ENCODE results near the gene KIAA0753.
"Not testable (repeated sequence)": the region's sequence is repeated elsewhere in the genome, so short reads cannot be mapped to it uniquely, and the experiment has no call there.

The KIAA0753 gene

GRCh38 chr17:6668219-6668618 lies 27.7 kb upstream of the KIAA0753 start:
- DNase-seq, result no peak

DNA sequence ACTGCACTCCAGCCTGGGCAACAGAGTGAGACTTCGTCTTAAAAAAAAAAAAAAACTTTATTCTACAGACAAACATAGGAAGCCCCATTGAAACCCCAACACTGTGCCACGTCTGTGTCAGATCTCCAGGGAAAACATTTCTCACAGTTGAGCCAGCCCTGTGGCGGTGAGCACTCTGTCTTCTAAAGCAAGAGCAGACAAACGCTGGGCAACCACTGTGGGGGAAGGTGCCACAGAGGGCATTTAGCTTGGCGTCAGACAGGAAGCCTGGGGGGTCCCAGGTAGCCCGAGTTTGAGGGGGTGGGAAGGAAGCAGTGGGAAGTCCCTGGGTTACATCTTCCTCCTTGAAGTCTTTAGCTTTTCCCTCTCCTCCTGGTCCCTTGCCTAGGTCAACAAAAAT lies 27.0 kb upstream of the KIAA0753 start:
- DNase-seq, result no peak

DNA sequence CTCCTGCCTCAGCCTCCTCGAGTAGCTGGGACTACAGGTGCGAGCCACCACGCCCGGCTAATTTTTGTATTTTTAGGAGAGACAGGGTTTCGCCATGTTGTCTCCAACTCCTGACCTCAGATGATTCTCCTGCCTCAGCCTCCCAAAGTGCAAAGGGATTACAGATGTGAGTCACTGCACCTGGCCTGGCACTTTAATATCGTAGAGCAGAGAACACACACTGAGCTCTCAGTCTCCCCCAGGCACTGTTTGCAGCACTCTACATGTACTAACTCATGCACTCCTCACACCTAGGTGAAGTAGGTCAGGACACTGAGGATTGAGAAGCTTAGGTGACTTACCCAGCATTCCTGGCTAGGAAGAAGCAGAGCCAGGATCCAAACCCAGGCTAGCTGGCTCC lies 26.0 kb upstream of the KIAA0753 start:
- DNase-seq, result no peak

- peak; percentile 64 for DNase-seq
Observed at GRCh38 chr17:6666077-6666521, 25.6 kb upstream of the KIAA0753 start.

- DNase-seq, result not testable (repeated sequence)
Observed at GRCh38 chr17:6663200-6663599, 22.7 kb upstream of the KIAA0753 start.

DNA sequence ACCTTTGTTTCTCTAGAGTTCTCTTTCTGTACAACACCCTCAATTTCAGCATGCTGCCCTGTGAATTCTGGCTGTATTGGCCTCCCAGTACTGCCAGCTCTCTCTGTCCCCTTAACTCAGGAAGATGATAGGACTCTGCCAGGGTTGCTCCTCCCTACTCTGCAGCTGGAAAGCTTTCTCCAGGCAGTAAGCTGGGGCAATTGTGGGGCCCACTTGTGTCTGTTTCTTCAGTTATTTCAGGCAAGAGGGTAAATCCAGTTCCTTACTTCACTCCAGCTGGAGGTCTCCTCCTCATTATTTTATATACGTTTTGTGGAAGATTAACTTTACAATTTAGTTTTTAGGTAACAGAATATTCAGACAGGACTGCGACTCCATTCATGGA lies 20.9 kb upstream of the KIAA0753 start:
- DNase-seq, result no peak

- DNase-seq, result peak; percentile 55
Observed at GRCh38 chr17:6660805-6661463, 20.4 kb upstream of the KIAA0753 start.

GRCh38 chr17:6660101-6660500 lies 19.6 kb upstream of the KIAA0753 start:
- DNase-seq, result no peak

DNA sequence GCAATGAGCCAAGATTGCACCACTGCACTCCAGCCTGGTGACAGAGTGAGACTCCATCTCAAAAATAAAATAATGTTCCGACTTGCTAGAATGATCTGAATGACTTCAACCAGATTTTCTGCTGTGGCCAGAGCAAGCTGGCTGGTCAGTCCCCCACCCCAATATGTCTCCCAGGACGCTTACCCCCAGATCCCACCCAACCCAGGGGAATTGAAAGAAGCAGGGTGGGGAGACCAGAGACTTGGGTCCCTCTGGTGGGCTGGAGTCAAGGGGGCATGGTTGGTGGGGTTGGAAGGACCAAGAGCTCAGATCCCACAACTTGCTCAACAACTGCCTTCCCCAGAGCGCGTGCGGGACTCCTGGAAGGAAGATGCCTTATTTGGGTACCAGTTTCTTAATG lies 17.9 kb upstream of the KIAA0753 start:
- not testable (repeated sequence) for DNase-seq

GRCh38 chr17:6657633-6658287 lies 17.2 kb upstream of the KIAA0753 start:
- no peak for DNase-seq

DNA sequence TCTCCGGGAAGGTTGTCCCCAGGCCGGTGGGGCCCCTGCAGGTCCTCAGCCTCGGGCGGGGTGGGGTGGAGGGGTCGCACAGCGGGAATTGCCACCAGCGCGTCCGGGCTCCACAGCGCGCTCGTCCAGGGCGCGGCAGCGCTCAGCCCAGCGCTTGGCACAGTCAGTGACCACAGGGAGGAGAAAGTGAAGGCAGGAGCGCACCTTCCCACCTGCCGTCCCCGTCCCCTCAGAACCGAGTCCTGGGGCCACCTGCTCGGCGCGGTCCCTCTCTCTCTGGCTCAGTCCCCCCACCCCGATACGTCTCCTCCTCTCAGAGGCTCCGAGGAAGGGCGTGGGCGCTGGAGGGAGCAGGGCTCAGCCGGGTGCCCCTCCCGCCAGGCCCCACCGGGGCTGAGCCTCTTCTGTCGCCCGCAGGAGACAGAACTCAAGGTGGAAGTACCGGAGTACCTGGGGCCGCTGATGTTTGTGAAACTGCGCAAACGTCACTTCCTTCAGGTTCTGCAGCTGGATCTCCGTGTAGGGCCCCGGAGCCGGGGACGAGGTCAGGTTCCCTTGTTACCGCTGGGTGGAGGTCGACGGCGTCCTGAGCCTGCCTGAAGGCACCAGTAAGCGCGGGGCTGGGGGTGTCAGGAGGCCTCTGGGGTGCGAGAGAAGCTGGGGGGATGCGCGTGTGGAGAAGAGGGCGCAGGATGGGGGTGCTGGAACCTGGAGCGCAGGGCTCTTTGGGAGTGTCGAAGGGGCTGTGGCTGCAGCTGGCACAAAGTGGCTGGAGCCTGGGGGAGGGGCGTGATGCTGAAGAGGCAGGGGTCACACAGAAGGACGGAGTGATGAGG lies 16.5 kb upstream of the KIAA0753 start:
- peak; percentile 55 for DNase-seq

GRCh38 chr17:6655732-6656361 lies 15.3 kb upstream of the KIAA0753 start:
- DNase-seq, result not testable (repeated sequence)

- DNase-seq, result no peak
Observed at GRCh38 chr17:6654841-6655731, 14.6 kb upstream of the KIAA0753 start.

DNA sequence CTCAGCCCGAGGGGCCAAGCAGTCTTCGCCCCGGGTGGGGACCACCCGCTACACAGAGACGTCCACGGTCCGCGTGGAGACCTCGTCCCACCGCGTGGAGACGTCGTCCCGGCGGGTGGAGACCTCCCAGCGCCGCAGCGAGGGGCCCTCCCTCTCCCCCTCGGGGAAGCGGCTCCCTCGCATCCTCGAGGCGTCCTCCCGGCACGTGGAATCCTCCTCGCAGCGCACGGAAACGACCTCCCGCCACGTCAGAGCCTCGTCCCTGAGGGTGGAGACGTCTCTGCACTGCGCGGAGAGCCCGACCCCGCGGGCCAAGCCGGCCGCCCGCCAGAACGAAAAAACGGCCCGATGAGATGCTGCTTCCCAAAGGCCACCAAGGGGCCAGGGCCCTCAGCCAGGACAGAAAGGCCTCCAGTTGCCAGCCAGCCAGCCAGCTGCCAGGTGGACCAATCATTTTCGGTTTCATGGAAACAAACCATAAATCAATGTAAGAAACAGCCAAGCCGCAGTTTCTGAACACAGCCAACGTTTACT lies 11.5 kb upstream of the KIAA0753 start:
- no peak for DNase-seq

DNA sequence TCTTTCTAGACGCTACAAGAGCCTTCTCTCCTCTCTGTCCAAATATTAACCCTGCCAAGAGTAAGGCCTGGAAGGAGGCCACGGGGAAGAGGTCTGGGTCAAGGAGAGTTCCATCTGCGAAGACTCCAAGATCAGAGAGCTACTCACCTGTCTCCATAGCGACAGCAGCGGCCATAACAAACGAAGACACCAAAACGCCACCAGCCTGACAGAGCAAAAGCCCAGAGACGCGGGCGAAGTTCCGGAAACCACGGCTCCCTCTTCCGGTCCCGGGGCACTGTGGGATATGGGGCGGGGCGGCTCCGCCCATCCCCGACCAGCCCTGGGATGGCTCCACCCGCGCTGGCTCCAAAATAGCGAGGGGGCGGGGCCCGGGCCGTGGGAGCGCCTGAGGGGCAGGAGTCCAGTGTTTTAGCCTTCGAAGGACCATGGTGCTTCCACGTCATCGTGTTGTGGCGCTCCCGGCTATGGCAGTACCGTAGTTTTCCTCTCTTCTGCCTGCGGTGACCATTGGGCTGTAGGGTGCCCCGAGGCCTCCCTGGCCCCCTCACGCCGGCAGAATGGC lies 10.9 kb upstream of the KIAA0753 start, which contains the start of the genes C17orf100 and MED31:
Gene C17orf100 (plus strand): TSS at position 409 of the 565 bp plus-strand sequence. CDS start 152 bp downstream, at position 561.
Gene MED31 (minus strand): TSS at position 252 of the 565 bp plus-strand sequence. CDS start 77 bp downstream, at position 175.
- peak; percentile 97 for DNase-seq

- peak; percentile 41 for DNase-seq
Observed at GRCh38 chr17:6648181-6648580, 7.7 kb upstream of the KIAA0753 start.

GRCh38 chr17:6643451-6644125 lies 3.1 kb upstream of the KIAA0753 start:
- DNase-seq, result peak; percentile 69

- DNase-seq, result peak; percentile 77
Observed at GRCh38 chr17:6642592-6642991, 2.1 kb upstream of the KIAA0753 start.

GRCh38 chr17:6641247-6641863 lies 844 bp upstream of the KIAA0753 start:
- DNase-seq, result peak; percentile 32
